GDM1 (cell line): ENCODE measurements around the gene GOLGA1.

Source experiments
- DNase-seq: peaks from one replicate; lab custom pipeline; 2025; lab: John Stamatoyannopoulos, UW

The GOLGA1 gene

GRCh38 chr9:124882231-124882630 is 58.7 kb downstream of the GOLGA1 start:
- DNase-seq, result no peak

GRCh38 chr9:124881138-124881743 is 59.6 kb downstream of the GOLGA1 start:
- no peak for DNase-seq

GRCh38 chr9:124880501-124880900 is 60.4 kb downstream of the GOLGA1 start:
- no peak for DNase-seq

- DNase-seq, result no peak
Observed at GRCh38 chr9:124879226-124879625, 61.7 kb downstream of the GOLGA1 start.

- DNase-seq, result no peak
Observed at GRCh38 chr9:124878518-124878917, 62.4 kb downstream of the GOLGA1 start.

GRCh38 chr9:124878021-124878420 is 62.9 kb downstream of the GOLGA1 start:
- DNase-seq, result no peak

GRCh38 chr9:124877021-124877782 is 63.7 kb downstream of the GOLGA1 start:
- no peak for DNase-seq

- DNase-seq, result no peak
Observed at GRCh38 chr9:124875501-124875900, 65.4 kb downstream of the GOLGA1 start.

- no peak for DNase-seq
Observed at GRCh38 chr9:124873664-124874063, 67.2 kb downstream of the GOLGA1 start.

- no peak for DNase-seq
Observed at GRCh38 chr9:124871156-124871561, 69.7 kb downstream of the GOLGA1 start.

- no peak for DNase-seq
Observed at GRCh38 chr9:124870723-124871122, 70.2 kb downstream of the GOLGA1 start.

GRCh38 chr9:124869986-124870560 is 70.8 kb downstream of the GOLGA1 start:
- peak; percentile 47 for DNase-seq

GRCh38 chr9:124869466-124869985 is 71.4 kb downstream of the GOLGA1 start:
- DNase-seq, result no peak

GRCh38 chr9:124868511-124869465 is 72.1 kb downstream of the GOLGA1 start:
- peak; percentile 88 for DNase-seq

GRCh38 chr9:124863371-124863871 is 77.5 kb downstream of the GOLGA1 start:
- DNase-seq, result no peak

- peak; percentile 91 for DNase-seq
Observed at GRCh38 chr9:124861342-124862229, 79.3 kb downstream of the GOLGA1 start, which contains the start of the genes ARPC5L and RPL35. Gene ARPC5L, plus strand, starts transcription at chr9:124862130. Its CDS starts 7,161 bp downstream, at chr9:124869291. Gene RPL35, minus strand, starts transcription at chr9:124861957. Its CDS starts 45 bp downstream, at chr9:124861912.

- DNase-seq, result no peak
Observed at GRCh38 chr9:124860582-124861341, 80.1 kb downstream of the GOLGA1 start.

GRCh38 chr9:124859803-124860581 is 80.9 kb downstream of the GOLGA1 start:
- DNase-seq, result no peak
